Nephron progenitor cell (in vitro differentiated cells): ENCODE measurements around the gene SLC38A8.

Source experiments
- DNase-seq: peaks from one replicate; pipeline ENCODE4 v3.0.0; 2021
- H3K27ac Mint-ChIP-seq: 2 replicates; pipeline ENCODE4 v1.8.0; 2021; ENCODE audit warnings: mild to moderate bottlenecking, moderate library complexity, mixed read lengths
- H3K27me3 Mint-ChIP-seq: 2 replicates; pipeline ENCODE4 v1.8.0; 2021; ENCODE audit warnings: mild to moderate bottlenecking, low read depth, mixed read lengths; ENCODE audit not compliant: poor library complexity
- H3K36me3 Mint-ChIP-seq: 2 replicates; pipeline ENCODE4 v1.8.0; 2021; ENCODE audit warnings: low read depth, mixed read lengths
- H3K4me1 Mint-ChIP-seq: 2 replicates; pipeline ENCODE4 v1.8.0; 2021; ENCODE audit warnings: mixed read lengths
- H3K4me3 Mint-ChIP-seq: 2 replicates; pipeline ENCODE4 v1.8.0; 2021; ENCODE audit warnings: mild to moderate bottlenecking, moderate library complexity, mixed read lengths
- H3K9me3 Mint-ChIP-seq: 2 replicates; pipeline ENCODE4 v1.8.0; 2021; ENCODE audit warnings: mild to moderate bottlenecking, moderate library complexity, mixed read lengths
- CTCF ChIP-seq: fragments of 200-600 bp; sonication (generic); IDR thresholded peaks from 2 replicates; pipeline ENCODE4 v1.5.0; 2021; ENCODE audit warnings: antibody characterized with exemption

SLC38A8 gene

GRCh38 chr16:83978401-83978904 lies 64.1 kb downstream of the SLC38A8 start:
- Mint-ChIP-seq H3K4me3 (no peak overlapping the region), H3K4me1 (peaks cover 7% of the 10 kb centered on the region), H3K27me3 (peaks cover 3% of the 10 kb centered on the region)

GRCh38 chr16:83977056-83977815 lies 65.4 kb downstream of the SLC38A8 start:
- H3K27me3 Mint-ChIP-seq: peaks cover 3% of the 10 kb centered on the region
- no peak for TF ChIP-seq CTCF
- peaks cover 26% of the 10 kb centered on the region for H3K36me3 Mint-ChIP-seq
- no peak overlapping the region for H3K27ac Mint-ChIP-seq
- DNase-seq: no peak
- no peak overlapping the region for H3K4me3 Mint-ChIP-seq
- H3K9me3 Mint-ChIP-seq: peaks cover 25% of the 10 kb centered on the region
- peaks cover 7% of the 10 kb centered on the region for H3K4me1 Mint-ChIP-seq

More at GRCh38 chr16:83978401-83978904, 64.1 kb downstream of the SLC38A8 start:
- no peak for DNase-seq
- H3K27ac Mint-ChIP-seq: no peak overlapping the region
- TF ChIP-seq CTCF: no peak
- H3K36me3 Mint-ChIP-seq: peaks cover 33% of the 10 kb centered on the region
- peaks cover 25% of the 10 kb centered on the region for H3K9me3 Mint-ChIP-seq

GRCh38 chr16:83975590-83976260 lies 66.9 kb downstream of the SLC38A8 start:
- no peak for DNase-seq
- Mint-ChIP-seq H3K4me3 (no peak overlapping the region), H3K27me3 (peaks cover 14% of the 10 kb centered on the region), H3K27ac (no peak overlapping the region), H3K9me3 (peaks cover 25% of the 10 kb centered on the region), H3K4me1 (peaks cover 3% of the 10 kb centered on the region), H3K36me3 (peaks cover 22% of the 10 kb centered on the region)
- TF ChIP-seq CTCF: no peak

- H3K4me3 Mint-ChIP-seq: no peak overlapping the region
- H3K4me1 Mint-ChIP-seq: peaks cover 6% of the 10 kb centered on the region
- no peak for TF ChIP-seq CTCF
- DNase-seq: no peak
- peaks cover 26% of the 10 kb centered on the region for H3K27me3 Mint-ChIP-seq
- peaks cover 20% of the 10 kb centered on the region for H3K9me3 Mint-ChIP-seq
- no peak overlapping the region for H3K27ac Mint-ChIP-seq
- H3K36me3 Mint-ChIP-seq: peaks cover 18% of the 10 kb centered on the region
Measured at GRCh38 chr16:83974475-83974874, 68.1 kb downstream of the SLC38A8 start.

GRCh38 chr16:83973581-83974385 lies 68.8 kb downstream of the SLC38A8 start:
- Mint-ChIP-seq H3K9me3 (peaks cover 13% of the 10 kb centered on the region), H3K36me3 (peaks cover 11% of the 10 kb centered on the region), H3K4me1 (peaks cover 11% of the 10 kb centered on the region), H3K4me3 (no peak overlapping the region), H3K27ac (no peak overlapping the region), H3K27me3 (peaks cover 28% of the 10 kb centered on the region)
- no peak for DNase-seq
- no peak for TF ChIP-seq CTCF
